B cell (primary cell): ENCODE measurements around the gene FMN1.

ENCODE experiments used
- CTCF ChIP-seq: fragments of 200-600 bp; IDR thresholded peaks from one replicate; pipeline ENCODE4 v1.8.0; 2022; ENCODE audit warnings: antibody characterized with exemption, mild to moderate bottlenecking
- EZH2 ChIP-seq: IDR thresholded peaks from 2 replicates; pipeline ENCODE4 v1.6.1; 2012; ENCODE audit warnings: borderline replicate concordance, low read depth, mild to moderate bottlenecking, moderate library complexity, low read length; ENCODE audit not compliant: insufficient read depth, poor library complexity, severe bottlenecking

- peak; percentile 69 for TF ChIP-seq CTCF
- TF ChIP-seq EZH2: no peak
Observed at GRCh38 chr15:33021806-33022389, 172.6 kb downstream of the FMN1 start.
